GM12874 (cell line): ENCODE measurements around the gene PXMP4.

Experiments used
- CTCF ChIP-seq: IDR thresholded peaks from 2 replicates; pipeline ENCODE4 v1.5.1; 2011; ENCODE audit warnings: low read depth, mild to moderate bottlenecking, control low read depth, low read length, moderate library complexity; ENCODE audit not compliant: insufficient read depth

The PXMP4 gene

GRCh38 chr20:33687993-33688937 lies 31.8 kb downstream of the PXMP4 start:
- TF ChIP-seq CTCF = no peak

DNA sequence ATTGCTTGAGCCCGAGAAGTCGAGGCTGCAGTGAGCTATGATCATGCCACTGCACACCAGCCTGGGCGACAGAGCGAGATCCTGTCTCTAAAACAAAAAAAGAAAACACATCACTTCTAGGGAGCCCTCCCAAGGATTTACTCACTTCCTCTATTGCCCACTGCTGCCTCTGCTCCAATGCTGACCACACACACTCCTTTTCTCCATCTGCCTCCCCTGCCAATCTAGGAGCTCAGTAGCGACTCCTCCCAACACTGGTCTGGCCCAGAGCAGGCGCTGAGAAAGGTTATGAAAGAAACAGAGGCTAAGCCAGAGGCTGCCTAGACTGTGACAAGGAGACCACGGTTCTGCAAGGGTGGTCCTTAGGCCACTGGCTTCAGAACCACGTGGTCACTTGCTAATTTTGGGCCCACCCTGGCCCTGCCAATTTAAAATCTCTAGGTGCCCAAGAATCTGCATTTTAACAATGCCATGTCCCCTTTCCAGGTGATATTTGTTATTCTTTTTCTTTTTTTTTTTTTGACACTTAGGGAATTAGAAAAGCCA lies 32.7 kb downstream of the PXMP4 start:
- TF ChIP-seq CTCF = no peak

GRCh38 chr20:33686984-33687366 lies 33.1 kb downstream of the PXMP4 start:
- TF ChIP-seq CTCF = no peak

- TF ChIP-seq CTCF = peak; percentile 41
These were observed 33.8 kb downstream of the PXMP4 start, which contains the start of gene E2F1 for GRCh38 chr20:33686100-33686983. Gene E2F1, minus strand, starts transcription at chr20:33686385. Its CDS starts 121 bp downstream, at chr20:33686264.

DNA sequence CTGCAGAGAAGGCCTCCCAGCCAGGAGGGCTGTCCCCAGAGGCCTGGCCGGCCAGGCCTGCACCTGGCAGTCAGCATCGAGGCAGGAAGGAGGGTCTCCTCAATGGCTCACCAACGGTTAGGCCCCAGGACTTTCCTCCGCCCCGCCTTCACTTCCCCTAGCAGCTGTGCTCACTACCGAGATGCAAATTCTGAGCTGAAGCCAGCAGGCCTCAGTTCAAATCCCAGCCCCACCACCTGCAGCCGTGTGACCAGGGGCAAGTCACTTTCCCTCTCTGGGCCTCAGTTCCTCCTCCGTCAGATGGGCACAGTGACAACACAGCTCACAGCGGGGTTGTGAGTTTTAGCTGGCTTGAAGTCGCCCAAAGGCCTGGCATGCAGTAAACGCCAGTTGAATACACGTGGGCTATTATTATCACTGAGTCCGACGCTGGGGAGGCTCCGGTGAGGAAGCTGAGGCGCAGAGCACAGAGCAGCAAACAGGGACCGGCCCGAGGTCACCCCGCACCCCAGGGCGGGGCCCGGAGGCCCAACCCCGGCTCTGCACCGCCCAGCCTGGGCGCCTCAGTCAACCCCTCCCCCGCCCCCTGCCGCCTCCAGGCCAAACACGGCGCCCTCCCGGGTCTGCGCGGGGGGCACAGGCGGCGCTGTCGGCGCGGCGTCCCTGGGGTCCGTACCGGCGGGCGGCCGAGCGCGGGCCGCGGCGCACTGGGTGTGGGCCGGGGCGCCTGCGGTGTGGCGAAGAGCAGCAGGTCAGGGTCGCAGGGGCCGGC lies 34.6 kb downstream of the PXMP4 start:
- no peak for TF ChIP-seq CTCF

GRCh38 chr20:33684533-33685327 lies 35.4 kb downstream of the PXMP4 start:
- no peak for TF ChIP-seq CTCF
